Panc1 (cell line): Measurements from ENCODE around the gene HPCAL4. TPM values are rescaled to one million over a fixed set of nuclear protein-coding genes. Genes with fewer than 3 reads are reported as not detected.

Source experiments
- ATAC-seq: fragments of 200-7000 bp; cut with Tn5 transposase; 2 replicates; pipeline ENCODE4 v1.9.1; 2020; ENCODE audit warnings: mild to moderate bottlenecking, moderate library complexity
- BruUV-seq: library from RNA; stranded (reverse); fragments of 400-500 nt; replicated peaks from 2 replicates; lab custom pipeline; 2021; lab: Mats Ljungman, UMichigan
- CTCF ChIA-PET: fragments of 300-600 bp; sonication (Branson Sonifier 250); formaldehyde crosslinking; loops from one replicate; lab custom pipeline; 2022; ENCODE audit warnings: antibody characterized with exemption; lab: Charles Lee
- POLR2A ChIA-PET: fragments of 300-600 bp; sonication (Branson Sonifier 250); formaldehyde crosslinking; loops from one replicate; lab custom pipeline; 2022; ENCODE audit warnings: antibody characterized with exemption; lab: Charles Lee
- DNase-seq: peaks from one replicate; pipeline ENCODE4 v3.0.0-alpha.2; 2010; ENCODE audit warnings: low read depth, low spot score
- H3K27ac ChIP-seq: 2 replicates; pipeline ENCODE4 v1.5.1; 2011; ENCODE audit warnings: mild to moderate bottlenecking, low read length, inconsistent platforms
- H3K27me3 ChIP-seq: fragments of 200-500 bp; sonication (Bioruptor generic); 2 replicates; pipeline ENCODE4 v1.6.0; 2014; ENCODE audit warnings: low read length, inconsistent platforms; ENCODE audit not compliant: control insufficient read depth, insufficient read depth
- H3K36me3 ChIP-seq: fragments of 200-500 bp; sonication (Bioruptor generic); 2 replicates; pipeline ENCODE4 v1.5.1; 2014; ENCODE audit warnings: inconsistent platforms, mild to moderate bottlenecking, low read length, moderate library complexity; ENCODE audit not compliant: control insufficient read depth, insufficient read depth
- H3K4me1 ChIP-seq: 2 replicates; pipeline ENCODE4 v1.5.1; 2011; ENCODE audit warnings: inconsistent platforms, mild to moderate bottlenecking, low read length, moderate library complexity; ENCODE audit not compliant: control insufficient read depth, insufficient read depth
- H3K4me3 ChIP-seq, 2 experiments: 2 replicates each; pipeline ENCODE4 v1.5.1; 2011 to 2012; ENCODE audit warnings: low read depth in 2 of 2, low read length in 2 of 2, mild to moderate bottlenecking in 2 of 2, inconsistent platforms in 1 of 2, moderate library complexity in 1 of 2
- H3K9me3 ChIP-seq: fragments of 200-500 bp; sonication (Bioruptor generic); 2 replicates; pipeline ENCODE4 v1.5.1; 2014; ENCODE audit warnings: low read depth, mild to moderate bottlenecking, inconsistent platforms, low read length, moderate library complexity; ENCODE audit not compliant: control insufficient read depth, insufficient read depth
- CTCF ChIP-seq: fragments of 450-650 bp; IDR thresholded peaks from 2 replicates; pipeline ENCODE4 v1.5.1; 2017; ENCODE audit warnings: mild to moderate bottlenecking
- POLR2AphosphoS5 ChIP-seq: IDR thresholded peaks from 2 replicates; pipeline ENCODE4 v1.6.1; 2012; ENCODE audit warnings: mild to moderate bottlenecking, low read depth, low read length, moderate library complexity
- REST ChIP-seq, 2 experiments: IDR thresholded peaks; 2 replicates each; pipeline ENCODE4 v1.6.1; 2011 to 2012; ENCODE audit warnings: low read depth in 2 of 2, control low read depth in 1 of 2, low read length in 1 of 2, mild to moderate bottlenecking in 1 of 2, moderate library complexity in 1 of 2; ENCODE audit not compliant: insufficient read depth in 1 of 2
- SIN3A ChIP-seq: IDR thresholded peaks from 2 replicates; pipeline ENCODE4 v1.6.1; 2012; ENCODE audit warnings: low read depth, mild to moderate bottlenecking, low read length, moderate library complexity, borderline replicate concordance; ENCODE audit not compliant: insufficient read depth
- TCF7L2 ChIP-seq: IDR thresholded peaks from 2 replicates; pipeline ENCODE4 v1.6.1; 2011; ENCODE audit warnings: mild to moderate bottlenecking, low read depth, low read length, inconsistent platforms
- in situ Hi-C: cut with HindIII; loops from 2 replicates; pipeline ENCODE4 v1.10.0; 2016; ENCODE audit warnings: low sequenced_read_pairs, low pct_unique_long_range_greater_than_20kb
- intact Hi-C: fragments of 100-400 bp; cut with micrococcal nuclease; formaldehyde crosslinking; loops from one replicate; pipeline ENCODE4 v1.10.0; 2022; ENCODE audit not compliant: unreplicated experiment
- total RNA-seq: library from RNA; stranded (reverse); gene quantifications from one replicate; pipeline ENCODE4 v1.2.1, GENCODE V29; 2021; ENCODE audit not compliant: unreplicated experiment

The HPCAL4 gene
- total RNA-seq, 1 experiment from 2014 or later: 0.21 TPM

- ChIA-PET CTCF (interaction anchor here (1.2 kb wide), 1 partner anchor 28 kb away, joined by 3 read pairs; no protein-coding TSS in a partner anchor), POLR2A (interaction anchor here (0.6 to 1.3 kb wide), 2 partner anchors 35 to 57 kb away, joined by 3 to 6 read pairs; partner anchors contain the start of gene PPIE)
- BruUV-seq: no TSS peak
- no peak overlapping the region for H3K4me3 ChIP-seq
- no peaks in the 10 kb centered on the region for H3K36me3 ChIP-seq
- no peak overlapping the region for H3K27ac ChIP-seq
- no peak for ATAC-seq
- no peak for DNase-seq
- H3K4me1 ChIP-seq: no peaks in the 10 kb centered on the region
- TF ChIP-seq TCF7L2: no peak
- no peak for TF ChIP-seq POLR2AphosphoS5
- TF ChIP-seq SIN3A: no peak
- no peak for TF ChIP-seq CTCF
- TF ChIP-seq REST (IDR thresholded peaks at IDR 0.05; ENCODE audit: insufficient read depth in 1 of 2, low read depth in 2 of 2, low read length in 1 of 2): no peak
- H3K9me3 ChIP-seq: no peaks in the 10 kb centered on the region
- intact Hi-C loops (no loop called here), in situ Hi-C loops (no loop called here)
- no peaks in the 10 kb centered on the region; the same call in 1 of the 2 replicates for H3K27me3 ChIP-seq
Measured at GRCh38 chr1:39681294-39681693, 9.9 kb downstream of the HPCAL4 start.

GRCh38 chr1:39680751-39681150 lies 10.5 kb downstream of the HPCAL4 start:
- no peaks in the 10 kb centered on the region for H3K9me3 ChIP-seq
- no peaks in the 10 kb centered on the region; the same call in 1 of the 2 replicates for H3K27me3 ChIP-seq
- H3K4me1 ChIP-seq: no peaks in the 10 kb centered on the region
- CTCF ChIA-PET: interaction anchor here (1.2 kb wide), 1 partner anchor 27 kb away, joined by 3 read pairs; no protein-coding TSS in a partner anchor
- BruUV-seq: no TSS peak
- H3K27ac ChIP-seq: no peak overlapping the region
- POLR2A ChIA-PET: interaction anchor here (0.5 to 1.3 kb wide), 2 partner anchors 34 to 58 kb away, joined by 3 to 5 read pairs; partner anchors contain the start of gene PPIE
- no peak overlapping the region for H3K4me3 ChIP-seq
- DNase-seq (no peak), ATAC-seq (no peak)
- TF ChIP-seq REST (IDR thresholded peaks at IDR 0.05; ENCODE audit: insufficient read depth in 1 of 2, low read depth in 2 of 2, low read length in 1 of 2) (no peak), CTCF (no peak), SIN3A (no peak), POLR2AphosphoS5 (no peak), TCF7L2 (no peak)
- no peaks in the 10 kb centered on the region for H3K36me3 ChIP-seq
- intact Hi-C loops: no loop called here
- in situ Hi-C loops: no loop called here
